Colonic mucosa (tissue), 4 donors: ENCODE data around the gene TAF4. TPM values are rescaled to one million over a fixed set of nuclear protein-coding genes. Genes with fewer than 3 reads are reported as not detected.

ENCODE experiments used
- DNase-seq: peaks from one replicate; pipeline ENCODE4 v3.0.0-alpha.2; 2020
- H3K27ac ChIP-seq: fragments of 200-600 bp; one replicate; pipeline ENCODE4 v1.8.0; 2021
- H3K27me3 ChIP-seq: fragments of 200-600 bp; one replicate; pipeline ENCODE4 v1.8.0; 2021
- H3K36me3 ChIP-seq: fragments of 200-600 bp; one replicate; pipeline ENCODE4 v1.8.0; 2021
- H3K4me1 ChIP-seq: fragments of 200-600 bp; one replicate; pipeline ENCODE4 v1.8.0; 2021; ENCODE audit warnings: mild to moderate bottlenecking
- H3K4me3 ChIP-seq: fragments of 200-600 bp; one replicate; pipeline ENCODE4 v1.8.0; 2021
- H3K9ac ChIP-seq, 2 donors: one replicate each; pipeline ENCODE4 v1.7.0; 2013; ENCODE audit warnings: control low read depth in 2 of 2, low read depth in 2 of 2, low read length in 2 of 2
- H3K9me3 ChIP-seq: fragments of 200-600 bp; one replicate; pipeline ENCODE4 v1.8.0; 2021
- intact Hi-C: fragments of 100-400 bp; cut with DNase I; formaldehyde crosslinking; loops from one replicate; pipeline ENCODE4 v1.14.1; 2022
- total RNA-seq, 2 donors: library from RNA; stranded (reverse); fragmentation: NEBNext Ultra II Directional in 1 of 2; extraction: Animal tissue kit (Norgen Biotek cat#: 25700) in 1 of 2; gene quantifications; one replicate each; pipeline ENCODE4 v1.2.1, GENCODE V29; 2021
- TF ChIP-seq, protein P1 (sequence below): fragments of 200-600 bp; IDR thresholded peaks from one replicate; pipeline ENCODE4 v1.8.0; 2022; ENCODE audit warnings: antibody characterized with exemption, mild to moderate bottlenecking
- donor health status: healthy.
- donor health status: DM: no; HTN: no; CAD: no.
- donor health status: DM: no; HTN: no; CAD: no.

TAF4 gene
- total RNA-seq, 2 donors from 2014 or later: 17.4 to 27.3 TPM

DNA sequence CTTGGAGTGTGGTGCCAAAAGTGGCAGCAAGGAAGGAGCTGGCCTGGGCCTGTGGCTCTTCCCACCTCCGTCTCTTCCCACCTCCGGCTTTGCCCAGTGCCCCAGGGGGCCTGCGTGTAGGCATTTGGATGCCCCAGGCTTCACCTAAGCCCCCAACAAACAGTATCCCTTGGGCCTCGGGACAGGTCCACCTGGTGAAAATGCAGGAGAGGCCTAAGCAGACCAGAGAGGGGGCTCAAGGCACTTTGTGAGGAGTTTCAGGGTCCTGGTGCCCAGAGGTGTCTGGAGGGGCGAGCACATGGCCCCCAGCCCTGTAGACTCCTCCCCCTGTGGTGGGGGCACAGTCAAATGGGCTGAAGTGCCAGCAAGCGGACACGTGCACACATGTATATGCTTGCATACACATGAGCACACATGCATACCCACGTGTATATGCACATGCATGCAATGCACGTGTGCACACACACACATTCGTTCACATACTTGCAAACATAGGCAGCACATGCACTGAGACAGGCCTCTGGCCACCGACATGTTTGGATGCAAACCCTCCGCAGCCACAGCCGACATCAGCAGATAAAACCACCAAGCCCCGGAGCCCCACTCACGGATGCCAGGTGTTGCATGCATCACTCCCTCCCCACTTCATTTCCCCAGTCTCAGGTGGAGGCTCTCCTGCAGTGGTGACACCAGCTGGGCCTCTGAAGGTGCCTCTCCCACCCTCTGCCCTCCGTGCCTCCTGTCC is 124.5 kb downstream of the TAF4 start:
- DNase-seq: no peak
- no peaks in the 10 kb centered on the region for H3K9me3 ChIP-seq
- no peak overlapping the region for H3K9ac ChIP-seq
- H3K27ac ChIP-seq: no peak overlapping the region
- no peaks in the 10 kb centered on the region for H3K4me1 ChIP-seq
- intact Hi-C loops: no loop called here
- H3K4me3 ChIP-seq: no peak overlapping the region
- H3K36me3 ChIP-seq: no peaks in the 10 kb centered on the region
- no peaks in the 10 kb centered on the region for H3K27me3 ChIP-seq
- TF ChIP-seq, protein P1, sequence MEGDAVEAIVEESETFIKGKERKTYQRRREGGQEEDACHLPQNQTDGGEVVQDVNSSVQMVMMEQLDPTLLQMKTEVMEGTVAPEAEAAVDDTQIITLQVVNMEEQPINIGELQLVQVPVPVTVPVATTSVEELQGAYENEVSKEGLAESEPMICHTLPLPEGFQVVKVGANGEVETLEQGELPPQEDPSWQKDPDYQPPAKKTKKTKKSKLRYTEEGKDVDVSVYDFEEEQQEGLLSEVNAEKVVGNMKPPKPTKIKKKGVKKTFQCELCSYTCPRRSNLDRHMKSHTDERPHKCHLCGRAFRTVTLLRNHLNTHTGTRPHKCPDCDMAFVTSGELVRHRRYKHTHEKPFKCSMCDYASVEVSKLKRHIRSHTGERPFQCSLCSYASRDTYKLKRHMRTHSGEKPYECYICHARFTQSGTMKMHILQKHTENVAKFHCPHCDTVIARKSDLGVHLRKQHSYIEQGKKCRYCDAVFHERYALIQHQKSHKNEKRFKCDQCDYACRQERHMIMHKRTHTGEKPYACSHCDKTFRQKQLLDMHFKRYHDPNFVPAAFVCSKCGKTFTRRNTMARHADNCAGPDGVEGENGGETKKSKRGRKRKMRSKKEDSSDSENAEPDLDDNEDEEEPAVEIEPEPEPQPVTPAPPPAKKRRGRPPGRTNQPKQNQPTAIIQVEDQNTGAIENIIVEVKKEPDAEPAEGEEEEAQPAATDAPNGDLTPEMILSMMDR: no peak

DNA sequence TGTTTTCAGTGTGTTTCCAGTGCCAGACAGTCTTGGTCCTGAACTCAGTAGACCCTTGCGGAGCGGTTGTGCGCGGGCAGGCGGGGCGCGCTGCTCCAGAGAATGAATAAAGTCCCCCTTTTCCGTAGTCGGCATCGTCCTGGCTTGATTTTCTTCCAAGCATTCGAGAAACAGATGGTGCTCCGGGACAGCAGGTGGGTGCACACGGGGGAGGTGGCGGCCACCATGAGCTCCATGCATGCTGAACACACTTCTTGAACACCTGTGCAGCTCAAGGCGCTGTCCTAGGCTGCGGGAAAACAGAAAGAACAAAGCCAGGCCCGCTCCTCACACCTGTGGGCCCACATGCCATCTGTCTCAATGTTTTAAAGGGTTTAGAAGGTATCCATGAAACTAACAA is 125.2 kb downstream of the TAF4 start:
- Histone ChIP-seq H3K4me3 (no peak overlapping the region), H3K27me3 (no peaks in the 10 kb centered on the region), H3K9me3 (no peaks in the 10 kb centered on the region), H3K9ac (no peak overlapping the region), H3K4me1 (no peaks in the 10 kb centered on the region), H3K27ac (no peak overlapping the region), H3K36me3 (no peaks in the 10 kb centered on the region)
- TF ChIP-seq, protein P1: no peak
- DNase-seq: no peak
- intact Hi-C loops: no loop called here

DNA sequence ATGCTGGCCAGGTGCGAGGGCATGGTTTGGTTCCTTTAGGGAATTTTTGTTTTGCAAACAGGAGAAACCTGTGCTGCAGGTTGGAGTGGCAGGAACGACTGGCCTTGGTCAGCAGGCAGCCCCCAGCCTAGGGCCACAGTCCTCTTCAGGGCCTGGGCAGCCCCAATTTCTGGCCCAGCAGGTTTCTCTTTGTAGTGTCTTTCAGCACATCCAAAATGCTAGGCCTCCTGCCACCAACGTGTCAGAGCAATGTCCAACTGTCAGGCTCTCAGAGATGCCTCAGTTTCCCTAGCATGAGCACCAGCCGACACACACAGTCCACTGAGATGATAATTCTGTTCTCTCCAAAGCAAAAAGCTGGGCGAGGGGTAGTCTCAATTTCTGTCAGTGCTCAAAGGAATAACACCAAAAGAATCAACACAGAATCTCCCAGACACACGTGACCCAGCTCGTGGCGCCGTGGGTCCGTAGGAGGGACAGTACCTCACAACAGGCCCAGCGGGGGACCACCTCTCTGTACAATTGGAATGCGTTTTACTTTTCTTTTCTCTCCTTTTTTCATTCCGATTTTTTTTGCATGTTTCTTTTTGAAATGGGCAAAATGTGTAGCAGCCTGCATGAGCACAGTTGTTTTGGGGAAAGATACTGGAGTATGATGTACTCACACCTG is 125.9 kb downstream of the TAF4 start:
- Histone ChIP-seq H3K9me3 (no peaks in the 10 kb centered on the region), H3K36me3 (no peaks in the 10 kb centered on the region), H3K4me1 (no peaks in the 10 kb centered on the region), H3K27ac (no peak overlapping the region), H3K27me3 (no peaks in the 10 kb centered on the region), H3K9ac (no peak overlapping the region), H3K4me3 (no peak overlapping the region)
- DNase-seq: no peak
- intact Hi-C loops: no loop called here
- TF ChIP-seq, protein P1: no peak

DNA sequence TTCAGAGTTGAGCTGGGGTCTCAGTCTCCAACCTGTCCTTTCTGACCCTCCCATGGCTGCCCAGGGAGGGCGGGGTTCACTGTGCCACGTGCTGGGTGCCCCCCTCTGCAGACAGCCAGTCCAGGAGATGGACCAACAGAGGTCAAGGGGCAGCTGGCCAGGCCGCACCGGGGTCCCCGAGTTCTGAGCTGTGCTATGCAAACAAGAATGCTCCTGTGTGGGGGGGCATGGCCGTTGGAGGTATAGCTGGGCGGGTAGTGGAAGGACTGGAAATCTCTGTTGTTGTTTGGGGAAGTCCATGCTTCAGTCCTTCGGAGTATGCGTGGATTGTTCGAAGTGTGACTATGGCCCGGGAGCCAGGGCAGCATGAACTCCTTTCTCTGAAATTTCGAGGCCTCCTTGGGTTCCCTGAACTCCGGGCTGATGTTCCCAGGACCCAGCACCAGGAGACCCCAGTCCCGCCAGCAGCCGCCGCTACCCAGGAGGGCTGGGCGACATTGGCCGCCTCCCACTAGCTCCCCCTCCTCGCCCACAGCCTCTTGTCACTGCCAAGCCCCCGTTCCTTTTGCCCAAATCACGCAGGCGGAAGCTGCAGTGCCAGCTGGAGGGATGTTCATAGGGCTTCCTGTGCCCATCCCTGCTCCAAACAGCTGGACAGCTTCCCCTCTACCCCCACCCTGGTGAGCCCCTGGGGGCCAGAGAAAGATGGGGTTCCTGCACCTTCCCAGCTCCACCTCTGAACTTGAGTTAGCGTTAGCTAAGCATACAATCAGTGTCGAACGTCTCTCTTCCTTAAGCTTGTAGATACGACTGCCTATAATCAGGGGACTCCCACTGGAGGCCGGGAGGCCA is 126.6 kb downstream of the TAF4 start:
- intact Hi-C loops: no loop called here
- TF ChIP-seq, protein P1: no peak
- DNase-seq: no peak

DNA sequence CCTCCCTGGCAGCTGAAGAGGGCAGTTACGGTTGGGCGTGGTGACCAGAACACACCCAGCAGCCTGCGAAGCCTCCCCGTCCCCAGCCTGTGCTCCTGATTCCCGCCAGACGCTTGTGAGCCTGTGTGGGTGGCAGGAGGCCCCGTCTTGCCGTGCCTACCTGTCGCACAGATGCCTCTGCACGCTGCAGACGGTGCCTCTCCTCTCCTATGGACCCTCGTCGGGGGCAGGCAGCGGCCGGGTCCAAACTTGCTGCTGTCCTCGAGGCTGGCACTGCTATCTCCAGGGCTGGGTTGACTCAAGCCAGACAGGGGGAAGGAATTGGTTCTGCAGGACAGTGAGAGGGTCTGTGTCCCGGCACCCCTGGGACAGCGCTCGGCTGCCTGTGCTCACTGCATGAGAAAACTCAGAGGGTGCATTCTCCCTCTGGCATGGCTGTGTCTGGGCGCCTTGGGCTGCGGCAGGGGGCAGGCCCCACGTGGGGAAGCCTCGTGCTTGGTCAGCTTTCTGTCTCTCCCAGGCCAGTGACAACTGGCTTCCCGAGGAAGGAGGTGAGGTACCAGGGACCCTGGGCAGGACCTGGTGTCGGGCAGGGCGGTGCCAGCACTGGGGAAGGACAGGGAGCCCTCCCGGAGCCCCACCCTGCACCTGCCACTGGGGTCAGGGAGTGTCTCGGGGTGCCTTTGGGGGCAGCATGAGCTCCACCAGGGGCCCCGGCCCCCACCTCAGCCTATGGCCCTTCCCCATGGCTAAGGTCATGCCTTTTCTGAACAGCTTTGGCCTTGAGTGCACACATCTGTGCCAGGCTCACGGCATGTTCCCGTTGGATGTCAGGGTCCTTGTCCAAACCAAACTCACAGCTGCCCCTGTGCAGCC is 127.5 kb downstream of the TAF4 start:
- H3K9ac ChIP-seq: no peak overlapping the region
- H3K4me3 ChIP-seq: no peak overlapping the region
- intact Hi-C loops: no loop called here
- H3K36me3 ChIP-seq: no peaks in the 10 kb centered on the region
- no peak overlapping the region for H3K27ac ChIP-seq
- H3K27me3 ChIP-seq: no peaks in the 10 kb centered on the region
- no peaks in the 10 kb centered on the region for H3K4me1 ChIP-seq
- no peaks in the 10 kb centered on the region for H3K9me3 ChIP-seq
- no peak for DNase-seq
- TF ChIP-seq, protein P1: no peak

More for the DNA sequence above, 126.6 kb downstream of the TAF4 start:
- no peaks in the 10 kb centered on the region for H3K36me3 ChIP-seq
- H3K27ac ChIP-seq: no peak overlapping the region
- H3K4me1 ChIP-seq: no peaks in the 10 kb centered on the region
- H3K27me3 ChIP-seq: no peaks in the 10 kb centered on the region
- H3K9ac ChIP-seq: no peak overlapping the region
- no peaks in the 10 kb centered on the region for H3K9me3 ChIP-seq
- no peak overlapping the region for H3K4me3 ChIP-seq
